Measurements from ENCODE around the gene ATP9A. TPM values are rescaled to one million over a fixed set of nuclear protein-coding genes. Genes with fewer than 3 reads are reported as not detected.

ATP9A gene
- total and polyA plus RNA-seq, 10 of the 15 experiments (the other 5 are each of a cell fraction or from before 2014, with no cell fraction given), result 0.03 to 0.81 (median 0.14) TPM

- in situ Hi-C loops (cut with MboI), result no loop called here
- H3K4me2 ChIP-seq (ENCODE audit: control insufficient read depth, insufficient read depth), result no peak overlapping the region
- DNase-seq (ENCODE audit: low read depth, low spot score), result no peak
- 75% methylated on average over 4 of the region's 4 CpGs for WGBS (ENCODE audit: insufficient coverage, insufficient replicate concordance, low lambda C conversion rate, missing lambda C conversion rate)
- H4K20me1 ChIP-seq (ENCODE audit: control insufficient read depth, insufficient read depth), result no peaks in the 10 kb centered on the region
- no peaks in the 10 kb centered on the region for H3K9me3 ChIP-seq (replicated peaks; ENCODE audit: control insufficient read depth, insufficient read depth, low read length)
- FAIRE-seq, result no peak
- intact Hi-C loops (cut with micrococcal nuclease; ENCODE audit: unreplicated experiment), result no loop called here
- no peaks in the 10 kb centered on the region for H3K4me1 ChIP-seq (ENCODE audit: control insufficient read depth, insufficient read depth, low read length)
- H3K4me3 ChIP-seq, result no peak overlapping the region
- H2AFZ ChIP-seq (ENCODE audit: control insufficient read depth, low read depth, low read length), result no peak overlapping the region
- BruUV-seq (replicated peaks), result no TSS peak
- TF ChIP-seq STAT3 (IDR thresholded peaks at IDR 0.05; ENCODE audit: low read depth, low read length) (no peak), EED (IDR thresholded peaks at IDR 0.05; ENCODE audit: low read depth) (no peak), KDM1A (IDR thresholded peaks at IDR 0.05; ENCODE audit: borderline replicate concordance) (no peak), ESRRA (IDR thresholded peaks at IDR 0.05; ENCODE audit: low read length) (no peak), SMC3 (IDR thresholded peaks at IDR 0.05; ENCODE audit: borderline replicate concordance, low read length) (no peak)
- no peaks in the 10 kb centered on the region; a peak in 1 of 4 replicates for H3K27me3 ChIP-seq (replicated peaks in 1 of 2; ENCODE audit: control insufficient read depth in 2 of 2, insufficient read depth in 2 of 2, low read length in 1 of 2)
- H3K36me3 ChIP-seq (ENCODE audit: control insufficient read depth in 2 of 2, insufficient read depth in 2 of 2, low read length in 1 of 2), result no peaks in the 10 kb centered on the region
- no peak for ATAC-seq
- POLR2A ChIA-PET, result no interaction called here
- RAD21 ChIA-PET (ENCODE audit: unreplicated experiment), result no interaction called here
- H3K79me2 ChIP-seq (ENCODE audit: control insufficient read depth, insufficient read depth, low read length), result no peaks in the 10 kb centered on the region
- H3K9ac ChIP-seq (ENCODE audit: control insufficient read depth, insufficient read depth, low read length), result no peak overlapping the region
- CTCF ChIA-PET, result no interaction called here
- SMC1A ChIA-PET (ENCODE audit: uncharacterized antibody, unreplicated experiment), result no interaction called here
- H3K27ac ChIP-seq (ENCODE audit: control insufficient read depth, insufficient read depth), result no peak overlapping the region
These were observed 114.1 kb downstream of the ATP9A start for GRCh38 chr20:51654060-51654459.

DNA sequence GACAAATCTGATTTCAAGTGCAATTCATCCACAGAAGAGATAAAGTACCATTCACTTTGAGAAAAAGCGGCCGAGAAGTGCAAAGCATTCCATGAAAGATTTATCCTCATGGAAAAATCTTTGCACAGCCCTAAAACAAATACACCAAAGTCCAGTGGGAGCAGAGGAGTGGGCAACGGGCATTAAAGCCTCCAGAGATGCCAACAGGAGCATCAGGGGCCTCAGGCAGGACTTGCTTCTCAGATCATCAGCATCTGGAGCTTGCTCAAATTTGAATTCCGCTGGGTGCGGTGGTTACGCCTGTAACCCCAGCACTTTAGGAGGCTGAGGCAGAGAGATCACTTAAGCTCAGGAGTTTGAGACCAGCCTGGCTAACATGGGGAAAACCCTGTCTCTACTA, 115.0 kb downstream of the ATP9A start:
- Histone ChIP-seq H3K27me3 (replicated peaks in 1 of 2; ENCODE audit: control insufficient read depth in 2 of 2, insufficient read depth in 2 of 2, low read length in 1 of 2) (no peaks in the 10 kb centered on the region; a peak in 1 of 4 replicates), H3K4me3 (no peak overlapping the region), H3K36me3 (ENCODE audit: control insufficient read depth in 2 of 2, insufficient read depth in 2 of 2, low read length in 1 of 2) (no peaks in the 10 kb centered on the region), H2AFZ (ENCODE audit: control insufficient read depth, low read depth, low read length) (no peak overlapping the region), H3K9ac (ENCODE audit: control insufficient read depth, insufficient read depth, low read length) (no peak overlapping the region), H4K20me1 (ENCODE audit: control insufficient read depth, insufficient read depth) (no peaks in the 10 kb centered on the region), H3K79me2 (ENCODE audit: control insufficient read depth, insufficient read depth, low read length) (no peaks in the 10 kb centered on the region), H3K4me1 (ENCODE audit: control insufficient read depth, insufficient read depth, low read length) (no peaks in the 10 kb centered on the region), H3K9me3 (replicated peaks; ENCODE audit: control insufficient read depth, insufficient read depth, low read length) (no peaks in the 10 kb centered on the region), H3K4me2 (ENCODE audit: control insufficient read depth, insufficient read depth) (no peak overlapping the region), H3K27ac (ENCODE audit: control insufficient read depth, insufficient read depth) (no peak overlapping the region)
- DNase-seq (ENCODE audit: low read depth, low spot score) (no peak), ATAC-seq (no peak), FAIRE-seq (no peak)
- intact Hi-C loops (cut with micrococcal nuclease; ENCODE audit: unreplicated experiment) (no loop called here), in situ Hi-C loops (cut with MboI) (no loop called here)
- ChIA-PET POLR2A (no interaction called here), RAD21 (ENCODE audit: unreplicated experiment) (no interaction called here), CTCF (no interaction called here), SMC1A (ENCODE audit: uncharacterized antibody, unreplicated experiment) (no interaction called here)
- no TSS peak for BruUV-seq (replicated peaks)
- WGBS (ENCODE audit: insufficient coverage, insufficient replicate concordance, low lambda C conversion rate, missing lambda C conversion rate), result 70% methylated on average over 6 of the region's 6 CpGs
- TF ChIP-seq RELA (IDR thresholded peaks at IDR 0.05; ENCODE audit: borderline replicate concordance, partially characterized antibody) (no peak), CHD2 (IDR thresholded peaks at IDR 0.05; ENCODE audit: borderline replicate concordance, low read depth, low read length) (no peak), CHD4 (IDR thresholded peaks at IDR 0.05) (no peak), PML (IDR thresholded peaks at IDR 0.05; ENCODE audit: low read length) (no peak), ZNF384 (IDR thresholded peaks at IDR 0.05; ENCODE audit: borderline replicate concordance, low read depth, low read length) (no peak), JUNB (IDR thresholded peaks at IDR 0.05) (no peak), ZNF217 (IDR thresholded peaks at IDR 0.05) (no peak), SUZ12 (IDR thresholded peaks at IDR 0.05; ENCODE audit: unreplicated experiment) (no peak), KDM1A (IDR thresholded peaks at IDR 0.05; ENCODE audit: borderline replicate concordance) (no peak), PAX5 (IDR thresholded peaks at IDR 0.05; ENCODE audit: borderline replicate concordance, low read depth, low read length) (no peak)
- TF ChIP-seq, protein P1, sequence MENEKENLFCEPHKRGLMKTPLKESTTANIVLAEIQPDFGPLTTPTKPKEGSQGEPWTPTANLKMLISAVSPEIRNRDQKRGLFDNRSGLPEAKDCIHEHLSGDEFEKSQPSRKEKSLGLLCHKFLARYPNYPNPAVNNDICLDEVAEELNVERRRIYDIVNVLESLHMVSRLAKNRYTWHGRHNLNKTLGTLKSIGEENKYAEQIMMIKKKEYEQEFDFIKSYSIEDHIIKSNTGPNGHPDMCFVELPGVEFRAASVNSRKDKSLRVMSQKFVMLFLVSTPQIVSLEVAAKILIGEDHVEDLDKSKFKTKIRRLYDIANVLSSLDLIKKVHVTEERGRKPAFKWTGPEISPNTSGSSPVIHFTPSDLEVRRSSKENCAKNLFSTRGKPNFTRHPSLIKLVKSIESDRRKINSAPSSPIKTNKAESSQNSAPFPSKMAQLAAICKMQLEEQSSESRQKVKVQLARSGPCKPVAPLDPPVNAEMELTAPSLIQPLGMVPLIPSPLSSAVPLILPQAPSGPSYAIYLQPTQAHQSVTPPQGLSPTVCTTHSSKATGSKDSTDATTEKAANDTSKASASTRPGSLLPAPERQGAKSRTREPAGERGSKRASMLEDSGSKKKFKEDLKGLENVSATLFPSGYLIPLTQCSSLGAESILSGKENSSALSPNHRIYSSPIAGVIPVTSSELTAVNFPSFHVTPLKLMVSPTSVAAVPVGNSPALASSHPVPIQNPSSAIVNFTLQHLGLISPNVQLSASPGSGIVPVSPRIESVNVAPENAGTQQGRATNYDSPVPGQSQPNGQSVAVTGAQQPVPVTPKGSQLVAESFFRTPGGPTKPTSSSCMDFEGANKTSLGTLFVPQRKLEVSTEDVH (IDR thresholded peaks at IDR 0.05; ENCODE audit: low read depth, partially characterized antibody), result no peak

All from GM12878 (cell line).